Neuronal stem cell (in vitro differentiated cells): ENCODE measurements around the gene GMDS.

ENCODE experiments used
- DNase-seq: peaks from one replicate; pipeline ENCODE4 v3.0.0-alpha.2; 2013; ENCODE audit warnings: low spot score
- H2AFZ ChIP-seq: one replicate; pipeline ENCODE4 v1.6.1; 2013; ENCODE audit warnings: mild to moderate bottlenecking, low read length, inconsistent platforms
- H2AK5ac ChIP-seq: 2 replicates; pipeline ENCODE4 v1.6.1; 2013; ENCODE audit warnings: low read depth, mild to moderate bottlenecking, inconsistent platforms, low read length, moderate library complexity, mixed read lengths
- H2BK120ac ChIP-seq: 2 replicates; pipeline ENCODE4 v1.6.1; 2013; ENCODE audit warnings: low read depth, mild to moderate bottlenecking, inconsistent platforms, low read length, moderate library complexity, mixed read lengths
- H2BK12ac ChIP-seq: one replicate; pipeline ENCODE4 v1.6.1; 2013; ENCODE audit warnings: low read length, inconsistent platforms
- H2BK15ac ChIP-seq: 2 replicates; pipeline ENCODE4 v1.6.1; 2013; ENCODE audit warnings: mild to moderate bottlenecking, low read length, inconsistent platforms, mixed read lengths
- H2BK5ac ChIP-seq: one replicate; pipeline ENCODE4 v1.6.1; 2013; ENCODE audit warnings: inconsistent platforms, mild to moderate bottlenecking, low read length, moderate library complexity
- H3K14ac ChIP-seq: one replicate; pipeline ENCODE4 v1.6.1; 2013; ENCODE audit warnings: low read length, inconsistent platforms
- H3K18ac ChIP-seq: 2 replicates; pipeline ENCODE4 v1.6.1; 2013; ENCODE audit warnings: low read length, inconsistent platforms
- H3K23ac ChIP-seq: 2 replicates; pipeline ENCODE4 v1.6.1; 2013; ENCODE audit warnings: low read depth, mild to moderate bottlenecking, mixed read lengths, low read length, inconsistent platforms; ENCODE audit not compliant: poor library complexity
- H3K27ac ChIP-seq: replicated peaks from 3 replicates; pipeline ENCODE4 v1.5.1; 2013; ENCODE audit warnings: low read length, inconsistent platforms
- H3K27me3 ChIP-seq, 3 experiments: 2 replicates each; pipeline ENCODE4 v1.6.1; 2013; ENCODE audit warnings: low read length in 3 of 3, mild to moderate bottlenecking in 2 of 3, inconsistent platforms in 1 of 3, low read depth in 1 of 3, mixed read lengths in 1 of 3, moderate library complexity in 1 of 3; ENCODE audit not compliant: control insufficient read depth in 3 of 3, insufficient read depth in 3 of 3
- H3K36me3 ChIP-seq, 2 donors: replicated peaks in 1 of 2; 2 replicates each; pipeline ENCODE4 v1.6.1; 2013; ENCODE audit warnings: low read length in 2 of 2; ENCODE audit not compliant: control insufficient read depth in 2 of 2, insufficient read depth in 2 of 2
- H3K4ac ChIP-seq: 2 replicates; pipeline ENCODE4 v1.6.1; 2013; ENCODE audit warnings: inconsistent platforms, mild to moderate bottlenecking, low read length, moderate library complexity
- H3K4me1 ChIP-seq, 2 donors: 1 replicate in 1 of 2; 2 replicates in 1 of 2; pipeline ENCODE4 v1.6.1; 2013; ENCODE audit warnings: low read length in 2 of 2, low read depth in 1 of 2; ENCODE audit not compliant: control insufficient read depth in 2 of 2, insufficient read depth in 1 of 2
- H3K4me2 ChIP-seq: one replicate; pipeline ENCODE4 v1.6.1; 2013; ENCODE audit warnings: mild to moderate bottlenecking, low read length, inconsistent platforms; ENCODE audit not compliant: insufficient read depth, poor library complexity, severe bottlenecking
- H3K4me3 ChIP-seq, 2 donors: 2 replicates each; pipeline ENCODE4 v1.5.1; 2013; ENCODE audit warnings: low read length in 2 of 2, mild to moderate bottlenecking in 2 of 2, inconsistent platforms in 1 of 2, moderate library complexity in 1 of 2
- H3K79me1 ChIP-seq: one replicate; pipeline ENCODE4 v1.6.1; 2013; ENCODE audit warnings: low read depth, mild to moderate bottlenecking, inconsistent platforms, low read length, moderate library complexity
- H3K9ac ChIP-seq: one replicate; pipeline ENCODE4 v1.6.1; 2013; ENCODE audit warnings: mild to moderate bottlenecking, low read depth, low read length, inconsistent platforms; ENCODE audit not compliant: poor library complexity
- H3K9me3 ChIP-seq, 2 donors: replicated peaks in 1 of 2; 2 replicates each; pipeline versions ENCODE3 to v1.6.1; 2013; ENCODE audit warnings: low read length in 2 of 2, mild to moderate bottlenecking in 2 of 2, inconsistent platforms in 1 of 2, low read depth in 1 of 2, mixed read lengths in 1 of 2, moderate library complexity in 1 of 2; ENCODE audit not compliant: control insufficient read depth in 2 of 2, insufficient read depth in 1 of 2
- H4K8ac ChIP-seq: one replicate; pipeline ENCODE4 v1.6.1; 2013; ENCODE audit warnings: low read depth, mild to moderate bottlenecking, inconsistent platforms, low read length, moderate library complexity
- H4K91ac ChIP-seq: one replicate; pipeline ENCODE4 v1.6.1; 2013; ENCODE audit warnings: low read length, low read depth, mild to moderate bottlenecking, inconsistent platforms; ENCODE audit not compliant: poor library complexity
- WGBS, 2 donors: extraction: QIAGEN DNeasy Blood & Tissue Kit; methylation state at CpG; one replicate each; pipeline ENCODE4 v1.1.7; 2013; ENCODE audit warnings: missing lambda C conversion rate in 2 of 2, mixed read lengths in 1 of 2; ENCODE audit not compliant: insufficient read length in 2 of 2, insufficient replicate concordance in 1 of 2; ENCODE audit errors: extremely low coverage in 2 of 2; 5-methylcytosine and 5-hydroxymethylcytosine counted together

GMDS gene

GRCh38 chr6:2077826-2078225, 167.6 kb downstream of the GMDS start:
- Histone ChIP-seq H3K27me3 (no peaks in the 10 kb centered on the region), H3K4me2 (no peak overlapping the region), H4K8ac (no peak overlapping the region), H3K4me1 (no peaks in the 10 kb centered on the region), H3K79me1 (no peaks in the 10 kb centered on the region), H3K23ac (no peak overlapping the region), H3K9me3 (peaks cover 0 to 6% of the 10 kb centered on the region in 2 donors), H3K36me3 (no peaks in the 10 kb centered on the region), H3K4ac (no peak overlapping the region), H2BK120ac (no peak overlapping the region), H2AFZ (no peak overlapping the region), H3K4me3 (no peak overlapping the region), H3K18ac (no peak overlapping the region), H2BK15ac (no peak overlapping the region), H2BK12ac (no peak overlapping the region), H3K14ac (no peak overlapping the region), H2BK5ac (no peak overlapping the region), H3K27ac (no peak overlapping the region), H4K91ac (no peak overlapping the region), H3K9ac (no peak overlapping the region), H2AK5ac (no peak overlapping the region)
- WGBS, 2 donors, result no CpG with 5 or more reads among the region's 1 CpG
- no peak for DNase-seq

GRCh38 chr6:2073476-2073875, 171.9 kb downstream of the GMDS start:
- H2AK5ac ChIP-seq, result no peak overlapping the region
- no peaks in the 10 kb centered on the region for H3K4me1 ChIP-seq
- H3K9me3 ChIP-seq, result no peaks in the 10 kb centered on the region
- no peaks in the 10 kb centered on the region for H3K36me3 ChIP-seq
- H4K91ac ChIP-seq, result no peak overlapping the region
- H3K4me2 ChIP-seq, result no peak overlapping the region
- DNase-seq, result no peak
- H2BK120ac ChIP-seq, result no peak overlapping the region
- H3K4me3 ChIP-seq, result no peak overlapping the region
- H3K27me3 ChIP-seq, result no peaks in the 10 kb centered on the region
- no peak overlapping the region for H4K8ac ChIP-seq
- H2BK5ac ChIP-seq, result no peak overlapping the region
- H3K79me1 ChIP-seq, result no peaks in the 10 kb centered on the region
- no peak overlapping the region for H3K27ac ChIP-seq
- H3K23ac ChIP-seq, result no peak overlapping the region
- no peak overlapping the region for H3K4ac ChIP-seq
- no peak overlapping the region for H2AFZ ChIP-seq
- no peak overlapping the region for H2BK15ac ChIP-seq
- WGBS, 2 donors, result no CpG with 5 or more reads among the region's 2 CpGs
- H3K18ac ChIP-seq, result no peak overlapping the region
- H3K9ac ChIP-seq, result no peak overlapping the region
- no peak overlapping the region for H2BK12ac ChIP-seq
- H3K14ac ChIP-seq, result no peak overlapping the region

GRCh38 chr6:2072453-2072852, 173.0 kb downstream of the GMDS start:
- Histone ChIP-seq H3K9me3 (no peaks in the 10 kb centered on the region), H2BK120ac (no peak overlapping the region), H3K4me3 (no peak overlapping the region), H2BK12ac (no peak overlapping the region), H3K4me2 (no peak overlapping the region), H3K18ac (no peak overlapping the region), H3K14ac (no peak overlapping the region), H3K79me1 (no peaks in the 10 kb centered on the region), H3K4ac (no peak overlapping the region), H3K23ac (no peak overlapping the region), H2BK15ac (no peak overlapping the region), H3K9ac (no peak overlapping the region), H3K27ac (no peak overlapping the region), H4K8ac (no peak overlapping the region), H2AK5ac (no peak overlapping the region), H2AFZ (no peak overlapping the region), H3K36me3 (no peaks in the 10 kb centered on the region), H3K27me3 (no peaks in the 10 kb centered on the region), H2BK5ac (no peak overlapping the region), H4K91ac (no peak overlapping the region), H3K4me1 (no peaks in the 10 kb centered on the region)
- DNase-seq, result no peak

DNA sequence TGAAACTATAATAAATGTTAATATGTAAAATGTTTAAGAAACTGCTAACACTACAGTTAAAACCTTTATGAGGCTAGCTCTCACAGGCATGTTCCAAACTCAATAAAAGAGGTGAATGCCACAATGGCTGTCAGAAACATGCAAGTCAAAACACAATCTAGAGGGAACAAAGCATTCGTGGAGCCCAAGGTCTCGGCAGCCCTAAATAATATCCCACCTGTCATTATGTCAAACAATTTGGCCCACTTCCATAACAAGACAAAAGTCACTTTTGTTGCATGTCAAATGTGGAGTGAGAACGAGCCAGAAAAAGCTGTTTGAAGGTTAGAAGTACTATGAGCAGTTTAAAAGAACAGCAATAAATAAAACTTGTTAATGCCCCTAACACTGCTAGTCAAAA, 181.9 kb downstream of the GMDS start:
- H4K91ac ChIP-seq, result no peak overlapping the region

More for the DNA sequence above, 181.9 kb downstream of the GMDS start:
- no peak overlapping the region for H2BK15ac ChIP-seq
- no peak overlapping the region for H2BK5ac ChIP-seq
- H3K36me3 ChIP-seq, result no peaks in the 10 kb centered on the region
- no peaks in the 10 kb centered on the region for H3K27me3 ChIP-seq
- H4K8ac ChIP-seq, result no peak overlapping the region
- H3K27ac ChIP-seq, result no peak overlapping the region
- DNase-seq, result no peak
- no peak overlapping the region for H3K4me2 ChIP-seq
- no peak overlapping the region for H2BK120ac ChIP-seq
- H3K9me3 ChIP-seq, result peaks cover 0 to 3% of the 10 kb centered on the region in 2 donors
- H2AK5ac ChIP-seq, result no peak overlapping the region
- H3K4ac ChIP-seq, result no peak overlapping the region
- no peak overlapping the region for H2AFZ ChIP-seq
- H3K4me1 ChIP-seq, result peaks cover 4 to 7% of the 10 kb centered on the region in 2 donors
- no peak overlapping the region for H3K4me3 ChIP-seq
- peaks cover 2% of the 10 kb centered on the region for H3K79me1 ChIP-seq
- H2BK12ac ChIP-seq, result no peak overlapping the region
- no peak overlapping the region for H3K18ac ChIP-seq
- no peak overlapping the region for H3K23ac ChIP-seq
- no peak overlapping the region for H3K14ac ChIP-seq
- H3K9ac ChIP-seq, result no peak overlapping the region
- WGBS, 2 donors, result no CpG with 5 or more reads among the region's 3 CpGs
